BLaER1 (cell line): Measurements from ENCODE around the gene ZNF155.

Experiments
- H3K27ac ChIP-seq: shearing (Covaris generic); formaldehyde crosslinking; 2 replicates; pipeline ENCODE4 v1.8.1; 2022
- H3K27me3 ChIP-seq: shearing (Covaris generic); formaldehyde crosslinking; 2 replicates; pipeline ENCODE4 v1.8.1; 2022
- H3K36me3 ChIP-seq: shearing (Covaris generic); formaldehyde crosslinking; 2 replicates; pipeline ENCODE4 v1.8.1; 2022
- H3K4me1 ChIP-seq: shearing (Covaris generic); formaldehyde crosslinking; 2 replicates; pipeline ENCODE4 v1.8.1; 2022
- H3K4me2 ChIP-seq: shearing (Covaris generic); formaldehyde crosslinking; 2 replicates; pipeline ENCODE4 v1.8.1; 2022
- H3K4me3 ChIP-seq: shearing (Covaris generic); formaldehyde crosslinking; 2 replicates; pipeline ENCODE4 v1.8.1; 2022
- H3K9ac ChIP-seq: shearing (Covaris generic); formaldehyde crosslinking; 2 replicates; pipeline ENCODE4 v1.8.1; 2022
- H3K9me3 ChIP-seq: shearing (Covaris generic); formaldehyde crosslinking; 2 replicates; pipeline ENCODE4 v1.8.1; 2022
- H4K20me1 ChIP-seq: shearing (Covaris generic); formaldehyde crosslinking; 2 replicates; pipeline ENCODE4 v1.8.1; 2022
- Cebpa-rat ChIP-seq: shearing (Covaris generic); IDR thresholded peaks from 2 replicates; pipeline ENCODE4 v1.8.1; 2022

The ZNF155 gene

DNA sequence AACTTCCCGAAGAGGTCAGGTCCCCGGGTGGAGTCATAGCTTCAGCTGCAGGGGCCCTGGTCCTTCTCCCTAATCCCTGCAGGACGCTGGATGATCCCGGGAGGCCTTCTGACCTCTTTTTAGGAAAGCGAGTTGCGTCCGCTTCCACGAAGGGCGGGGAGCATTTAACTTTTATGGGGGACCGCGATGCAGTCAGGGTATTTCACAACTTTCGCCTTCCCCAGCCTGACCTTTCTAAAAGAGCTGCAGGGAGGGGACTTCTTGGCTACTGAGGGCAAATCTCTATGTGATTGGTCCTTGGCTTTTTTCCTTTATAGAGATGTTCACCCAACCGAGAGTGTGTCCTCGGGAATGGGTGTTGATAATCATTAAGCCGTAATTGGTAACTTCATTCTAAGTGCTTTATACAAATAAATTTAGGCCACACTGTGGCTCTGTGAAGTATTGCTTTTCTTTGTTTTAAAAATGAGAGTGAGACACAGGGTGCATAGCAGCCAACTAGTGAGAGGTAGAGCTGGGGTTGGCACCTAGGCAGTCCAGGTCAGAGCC lies 19.5 kb downstream of the ZNF155 start:
- peak overlapping the region; percentile 86 for H3K9ac ChIP-seq
- peaks cover 18% of the 10 kb centered on the region for H3K4me1 ChIP-seq
- H3K27ac ChIP-seq: peak overlapping the region; percentile 75
- peaks cover 30% of the 10 kb centered on the region for H3K36me3 ChIP-seq
- H3K27me3 ChIP-seq: no peaks in the 10 kb centered on the region
- H3K4me2 ChIP-seq: peak overlapping the region; percentile 92
- peak; percentile 37; the same call in 1 of the 2 replicates for TF ChIP-seq Cebpa-rat
- peak overlapping the region; percentile 97 for H3K4me3 ChIP-seq
- no peaks in the 10 kb centered on the region for H4K20me1 ChIP-seq
- peaks cover 39% of the 10 kb centered on the region for H3K9me3 ChIP-seq

GRCh38 chr19:44005973-44006372 lies 22.0 kb downstream of the ZNF155 start:
- peak; percentile 9; the same call in 1 of the 2 replicates for TF ChIP-seq Cebpa-rat
- H3K27me3 ChIP-seq: no peaks in the 10 kb centered on the region
- no peak overlapping the region for H3K27ac ChIP-seq
- no peaks in the 10 kb centered on the region for H4K20me1 ChIP-seq
- peaks cover 63% of the 10 kb centered on the region for H3K9me3 ChIP-seq
- peaks cover 54% of the 10 kb centered on the region for H3K36me3 ChIP-seq
- no peak overlapping the region for H3K9ac ChIP-seq
- peaks cover 18% of the 10 kb centered on the region for H3K4me1 ChIP-seq
- no peak overlapping the region for H3K4me3 ChIP-seq
- no peak overlapping the region for H3K4me2 ChIP-seq

GRCh38 chr19:44007473-44007872 lies 23.5 kb downstream of the ZNF155 start:
- Histone ChIP-seq H3K4me2 (no peak overlapping the region), H3K27me3 (no peaks in the 10 kb centered on the region), H4K20me1 (no peaks in the 10 kb centered on the region), H3K27ac (no peak overlapping the region), H3K4me3 (0 out of 2 replicates have a peak overlapping the region, but pooled peaks have one; percentile 15), H3K9ac (no peak overlapping the region), H3K9me3 (peaks cover 78% of the 10 kb centered on the region), H3K36me3 (peaks cover 69% of the 10 kb centered on the region), H3K4me1 (peaks cover 11% of the 10 kb centered on the region)
- peak; percentile 39; the same call in 1 of the 2 replicates for TF ChIP-seq Cebpa-rat

GRCh38 chr19:44010468-44010867 lies 26.5 kb downstream of the ZNF155 start:
- TF ChIP-seq Cebpa-rat: no peak
- Histone ChIP-seq H3K4me3 (peak overlapping the region; percentile 44), H3K9ac (no peak overlapping the region), H3K27ac (no peak overlapping the region), H3K27me3 (no peaks in the 10 kb centered on the region), H3K9me3 (peaks cover 100% of the 10 kb centered on the region), H3K4me1 (no peaks in the 10 kb centered on the region), H3K4me2 (no peak overlapping the region), H3K36me3 (peaks cover 76% of the 10 kb centered on the region), H4K20me1 (no peaks in the 10 kb centered on the region)

- Histone ChIP-seq H3K36me3 (no peaks in the 10 kb centered on the region), H3K27ac (no peak overlapping the region), H3K27me3 (no peaks in the 10 kb centered on the region), H3K4me1 (no peaks in the 10 kb centered on the region), H3K9ac (no peak overlapping the region), H3K9me3 (peaks cover 24% of the 10 kb centered on the region), H4K20me1 (no peaks in the 10 kb centered on the region), H3K4me3 (no peak overlapping the region), H3K4me2 (no peak overlapping the region)
- no peak for TF ChIP-seq Cebpa-rat
Observed at GRCh38 chr19:44019498-44019897, 35.5 kb downstream of the ZNF155 start.

GRCh38 chr19:44021221-44021620 lies 37.2 kb downstream of the ZNF155 start:
- Histone ChIP-seq H3K4me1 (peaks cover 8% of the 10 kb centered on the region; the same call in 1 of the 2 replicates), H3K4me3 (no peak overlapping the region), H3K27ac (no peak overlapping the region), H3K27me3 (no peaks in the 10 kb centered on the region), H3K36me3 (no peaks in the 10 kb centered on the region), H3K9ac (no peak overlapping the region), H4K20me1 (no peaks in the 10 kb centered on the region), H3K9me3 (peaks cover 23% of the 10 kb centered on the region), H3K4me2 (no peak overlapping the region)
- no peak for TF ChIP-seq Cebpa-rat

DNA sequence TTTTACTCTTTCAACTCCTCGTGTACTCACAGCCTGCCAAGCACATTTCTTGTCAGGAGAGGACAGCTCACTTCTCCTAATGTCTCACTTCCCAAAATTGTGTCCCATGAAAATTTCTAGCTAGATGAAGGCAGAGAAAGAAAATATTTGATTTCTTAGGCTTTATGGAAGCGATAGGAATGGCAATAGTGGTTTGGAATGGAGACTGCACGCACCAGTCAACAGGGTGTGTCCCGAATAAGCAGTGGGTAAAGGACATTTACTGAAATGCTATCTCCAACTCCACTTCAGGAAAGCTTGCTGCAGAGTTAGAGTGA lies 40.9 kb downstream of the ZNF155 start:
- TF ChIP-seq Cebpa-rat: no peak
- peak overlapping the region; percentile 71 for H3K9ac ChIP-seq
- peak overlapping the region; percentile 81 for H3K4me2 ChIP-seq
- H3K4me3 ChIP-seq: peak overlapping the region; percentile 69
- H3K9me3 ChIP-seq: peaks cover 45% of the 10 kb centered on the region
- H3K36me3 ChIP-seq: peaks cover 35% of the 10 kb centered on the region
- peaks cover 8% of the 10 kb centered on the region; the same call in 1 of the 2 replicates for H3K4me1 ChIP-seq
- H3K27ac ChIP-seq: peak overlapping the region; percentile 47; the same call in 1 of the 2 replicates
- H4K20me1 ChIP-seq: no peaks in the 10 kb centered on the region
- no peaks in the 10 kb centered on the region for H3K27me3 ChIP-seq

- no peak for TF ChIP-seq Cebpa-rat
- Histone ChIP-seq H3K36me3 (peaks cover 40% of the 10 kb centered on the region), H3K4me2 (peak within 1 kb of the TSS; percentile 81), H3K4me3 (peak within 1 kb of the TSS; percentile 69), H4K20me1 (no peaks in the 10 kb centered on the region), H3K9me3 (peaks cover 51% of the 10 kb centered on the region), H3K27ac (peak within 1 kb of the TSS; percentile 47), H3K9ac (peak within 1 kb of the TSS; percentile 71), H3K27me3 (no peaks in the 10 kb centered on the region), H3K4me1 (peaks cover 8% of the 10 kb centered on the region; the same call in 1 of the 2 replicates)
Observed at GRCh38 chr19:44025217-44025936, 41.4 kb downstream of the ZNF155 start, which contains the start of gene ZNF222. TSS of gene ZNF222 (plus strand) at chr19:44025379. CDS start at chr19:44025437, 58 bp downstream.

- H3K4me3 ChIP-seq: no peak overlapping the region
- H3K9ac ChIP-seq: no peak overlapping the region
- H3K36me3 ChIP-seq: peaks cover 52% of the 10 kb centered on the region
- H4K20me1 ChIP-seq: no peaks in the 10 kb centered on the region
- TF ChIP-seq Cebpa-rat: no peak
- H3K27ac ChIP-seq: no peak overlapping the region
- H3K4me1 ChIP-seq: peaks cover 8% of the 10 kb centered on the region; the same call in 1 of the 2 replicates
- H3K9me3 ChIP-seq: peaks cover 63% of the 10 kb centered on the region
- H3K27me3 ChIP-seq: no peaks in the 10 kb centered on the region
- H3K4me2 ChIP-seq: no peak overlapping the region
Observed at GRCh38 chr19:44026622-44027021, 42.6 kb downstream of the ZNF155 start.

- H3K4me1 ChIP-seq: no peaks in the 10 kb centered on the region
- H3K36me3 ChIP-seq: peaks cover 77% of the 10 kb centered on the region
- no peak for TF ChIP-seq Cebpa-rat
- H3K4me2 ChIP-seq: no peak overlapping the region
- H3K27ac ChIP-seq: no peak overlapping the region
- no peaks in the 10 kb centered on the region for H4K20me1 ChIP-seq
- no peaks in the 10 kb centered on the region for H3K27me3 ChIP-seq
- peak overlapping the region; percentile 47 for H3K4me3 ChIP-seq
- no peak overlapping the region for H3K9ac ChIP-seq
- peaks cover 98% of the 10 kb centered on the region for H3K9me3 ChIP-seq
Observed at GRCh38 chr19:44032001-44032610, 48.1 kb downstream of the ZNF155 start.
